HG02763 (cell line): ENCODE results near the gene C16orf92.

Source experiments
- ATAC-seq: cut with Tn5 transposase; IDR thresholded peaks from one replicate; pipeline ENCODE4 v1.9.1; 2021; ENCODE audit warnings: mild to moderate bottlenecking, moderate library complexity; ENCODE audit not compliant: unreplicated experiment

C16orf92 gene

DNA sequence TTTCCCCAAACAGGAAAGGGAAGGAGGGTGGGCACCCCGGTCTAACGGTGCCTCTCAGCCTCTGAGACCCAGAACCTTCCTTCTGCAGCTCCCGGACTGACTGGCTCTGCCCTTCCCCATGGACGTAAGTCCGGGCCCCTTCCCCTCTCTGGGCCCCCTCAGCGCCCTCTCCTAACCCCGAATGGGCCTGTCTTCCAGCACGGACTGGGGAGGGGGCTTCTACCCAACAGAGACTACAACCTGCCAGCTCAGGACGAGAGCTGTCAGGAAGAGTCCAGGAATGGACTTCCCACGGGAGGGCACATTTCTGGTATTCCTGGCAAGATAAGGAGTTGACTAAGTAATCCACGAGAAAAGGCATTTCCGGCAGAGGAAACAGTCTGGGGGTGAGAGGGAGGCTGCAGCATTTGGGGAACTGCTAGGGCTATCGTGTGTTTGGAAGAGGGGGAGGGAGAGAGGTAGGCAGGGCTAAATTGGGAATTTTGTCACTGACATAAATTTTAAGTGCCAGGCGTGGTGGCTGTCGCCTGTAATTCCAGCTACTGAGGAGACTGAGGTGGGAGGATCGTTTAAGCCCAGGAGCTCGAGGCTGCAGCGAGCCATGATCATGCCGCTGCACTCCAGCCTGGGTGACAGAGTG lies 30.5 kb downstream of the C16orf92 start:
- ATAC-seq = no peak

DNA sequence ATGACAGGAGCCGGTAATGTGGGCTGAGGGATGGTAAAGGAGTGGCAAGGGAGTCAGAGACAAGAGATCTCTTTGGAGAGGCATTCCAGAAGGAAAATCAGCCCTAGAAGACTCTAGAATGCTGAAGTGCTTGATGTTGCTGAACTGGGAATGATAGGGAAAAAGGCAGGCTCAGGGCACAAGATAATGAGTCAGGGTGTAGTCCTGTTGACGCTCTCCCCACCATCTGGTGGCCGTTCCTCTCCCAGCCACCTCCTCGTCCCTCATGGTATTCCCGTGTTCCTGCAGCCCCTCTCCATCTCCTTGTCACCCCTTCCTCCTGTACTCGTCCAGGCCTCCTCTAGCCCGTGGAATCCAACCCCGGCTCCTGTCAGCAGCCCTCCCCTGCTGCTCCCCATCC lies 31.5 kb downstream of the C16orf92 start:
- ATAC-seq = no peak

DNA sequence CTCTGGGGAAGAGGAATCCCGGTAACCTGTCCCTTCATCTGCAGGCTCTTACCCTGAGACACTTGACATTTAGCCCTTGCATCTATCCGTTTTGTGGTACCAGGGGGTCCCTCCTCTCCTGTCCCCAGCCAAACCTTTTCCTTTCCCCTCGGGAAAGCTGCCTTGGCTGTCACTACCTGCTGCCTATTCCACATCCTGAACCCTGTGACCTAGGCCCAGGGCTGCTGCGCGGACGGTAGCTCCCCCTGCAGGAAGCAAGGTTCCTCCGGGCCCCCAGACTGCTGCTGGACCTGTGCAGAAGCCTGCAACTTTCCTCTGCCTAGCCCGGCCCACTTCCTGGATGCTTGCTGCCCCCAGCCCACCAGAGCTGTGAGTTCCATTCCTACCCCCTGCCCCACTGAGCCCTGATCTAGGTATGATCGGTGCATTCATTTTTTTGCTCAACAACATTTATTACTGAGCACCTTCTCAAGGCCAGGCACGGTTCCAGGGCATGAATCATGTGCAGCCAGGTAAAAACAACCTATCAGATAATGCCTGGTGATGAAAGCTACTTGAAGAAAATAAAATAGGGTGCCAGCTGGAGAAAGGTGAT lies 32.1 kb downstream of the C16orf92 start:
- ATAC-seq = no peak

DNA sequence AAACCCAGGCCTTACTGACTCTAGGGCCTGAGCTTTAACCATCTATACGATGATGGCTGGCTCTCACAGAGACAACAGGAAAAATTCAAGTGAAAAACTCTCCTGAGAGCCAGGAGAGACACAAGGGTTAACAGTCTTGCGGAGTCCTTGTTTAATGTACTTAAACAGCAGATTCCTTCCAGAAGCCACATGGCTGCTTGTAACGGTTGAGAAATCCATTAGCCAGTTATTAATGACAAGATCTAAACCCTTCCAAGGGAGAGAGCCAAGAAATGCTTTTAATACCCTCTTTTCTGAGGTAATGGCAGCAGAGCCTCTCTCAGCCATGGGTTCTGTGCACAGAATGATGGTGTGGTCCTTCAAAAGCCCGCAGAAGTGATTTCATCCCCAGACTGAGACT lies 37.3 kb downstream of the C16orf92 start:
- ATAC-seq = no peak

DNA sequence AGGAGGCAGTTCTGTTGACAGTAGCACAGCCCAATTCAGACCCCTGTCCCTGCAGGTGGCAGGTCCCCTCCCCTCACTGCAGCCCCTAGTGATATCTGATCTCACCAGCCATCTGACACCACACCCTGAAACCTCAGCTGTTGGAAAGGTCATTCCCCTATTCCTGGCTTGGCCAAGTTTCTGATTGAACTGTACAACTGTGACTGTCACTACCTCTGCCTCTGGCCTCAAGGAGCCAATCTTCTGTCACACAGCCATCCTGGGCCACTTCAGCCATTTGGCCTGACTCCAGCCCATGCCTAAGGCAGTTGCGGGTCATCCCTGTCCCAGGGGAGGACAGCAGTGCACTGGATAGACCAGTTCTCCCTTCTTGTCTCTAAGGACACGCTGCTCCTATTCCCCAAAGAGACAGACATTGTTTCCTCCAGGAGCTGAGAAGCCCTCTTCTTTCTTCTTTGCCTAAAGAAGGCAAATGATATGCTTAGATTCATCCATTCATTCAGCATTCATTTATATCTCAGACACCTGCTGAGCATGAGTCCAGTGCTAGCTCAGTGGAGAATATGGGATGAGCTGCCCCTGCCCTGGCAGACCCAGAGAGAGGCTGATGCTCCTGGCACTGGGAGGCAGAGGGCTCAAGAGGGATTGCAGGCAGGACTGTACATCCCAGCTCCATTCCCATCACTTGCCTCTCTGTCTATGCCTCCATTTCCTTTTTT lies 38.0 kb downstream of the C16orf92 start:
- no peak for ATAC-seq

DNA sequence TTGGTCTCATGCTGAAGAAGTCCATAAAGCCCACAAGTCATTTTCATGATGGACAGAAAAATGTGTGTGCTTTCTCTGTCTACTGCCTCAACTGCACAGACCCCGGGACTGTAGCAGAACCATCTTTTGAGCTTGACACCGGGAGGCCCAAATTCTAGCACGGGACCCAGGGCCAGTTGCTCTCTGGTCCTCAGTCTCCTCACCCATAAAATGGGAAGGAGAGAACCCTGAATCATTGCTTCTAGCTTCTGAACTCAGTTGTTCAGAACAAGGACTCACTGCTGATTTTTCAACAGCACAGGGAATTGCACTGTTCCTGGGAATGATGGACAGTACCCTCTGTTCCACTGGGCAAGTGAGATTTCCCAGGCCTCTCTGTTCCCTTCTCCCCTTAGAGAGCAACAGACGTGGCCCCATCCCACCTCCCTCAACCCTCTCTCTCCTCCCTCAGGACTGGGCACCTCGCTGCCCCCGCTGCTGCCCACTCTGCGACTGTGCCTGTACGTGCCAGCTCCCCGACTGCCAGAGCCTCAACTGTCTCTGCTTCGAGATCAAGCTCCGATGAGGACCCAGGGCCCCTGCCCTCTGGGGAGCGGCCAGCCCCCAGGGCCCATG lies 40.4 kb downstream of the C16orf92 start:
- no peak for ATAC-seq

DNA sequence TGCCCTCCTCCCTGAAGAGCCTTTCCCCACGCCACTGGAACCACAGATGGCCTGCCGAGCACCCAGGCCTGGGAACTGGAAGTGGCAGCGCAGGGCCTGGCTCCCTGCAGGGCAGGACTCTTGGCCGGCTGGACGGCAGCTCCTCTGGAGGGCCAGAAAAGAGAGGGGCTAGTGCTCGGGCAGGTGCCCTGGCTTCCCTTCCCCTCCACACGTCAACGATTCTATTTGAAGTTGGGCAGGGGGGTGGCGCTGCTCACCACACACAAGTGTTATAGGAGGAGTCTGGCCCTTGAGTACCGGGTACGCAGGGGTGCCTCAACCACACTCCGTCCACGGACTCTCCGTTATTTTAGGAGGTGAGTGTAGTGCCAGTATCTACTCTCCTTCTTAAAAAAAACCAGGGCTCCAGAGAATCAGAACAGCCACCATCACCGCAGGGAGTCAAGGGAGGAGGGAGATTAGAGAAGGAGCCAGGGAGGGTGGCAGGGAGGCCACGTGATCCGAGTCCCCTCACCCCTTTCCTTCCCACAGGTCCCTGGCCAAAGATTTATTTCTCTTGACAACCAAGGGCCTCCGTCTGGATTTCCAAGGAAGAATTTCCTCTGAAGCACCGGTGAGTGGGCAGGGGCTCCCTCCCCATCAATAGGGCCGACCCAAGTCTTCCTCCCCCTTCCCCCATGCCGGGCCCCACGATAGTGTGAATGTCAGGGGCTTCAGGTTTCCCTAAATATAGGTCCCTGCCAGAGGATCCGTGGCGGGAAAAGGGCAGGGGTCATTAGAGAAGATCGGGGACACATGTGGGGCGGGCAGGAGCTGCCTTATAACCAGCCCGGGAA lies 41.1 kb downstream of the C16orf92 start:
- no peak for ATAC-seq

DNA sequence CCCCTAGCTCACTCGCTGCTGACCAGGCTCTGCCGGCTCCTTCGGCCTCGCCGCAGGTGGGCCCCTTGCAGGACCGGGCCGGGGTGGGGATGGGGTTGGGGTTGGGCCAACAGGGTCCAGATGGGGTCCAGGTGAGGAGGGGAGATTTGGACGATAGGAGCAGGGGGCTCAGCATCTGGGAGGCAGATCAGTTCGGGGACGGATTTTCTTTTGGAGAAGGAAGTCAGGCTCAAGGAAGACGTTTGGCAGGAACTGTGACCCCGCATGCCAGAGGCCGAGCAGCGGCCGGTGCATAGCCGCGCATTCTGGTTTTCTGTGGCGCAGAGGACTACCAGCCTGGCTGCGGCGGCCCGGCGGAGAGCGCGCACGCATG lies 41.7 kb downstream of the C16orf92 start:
- ATAC-seq = no peak

DNA sequence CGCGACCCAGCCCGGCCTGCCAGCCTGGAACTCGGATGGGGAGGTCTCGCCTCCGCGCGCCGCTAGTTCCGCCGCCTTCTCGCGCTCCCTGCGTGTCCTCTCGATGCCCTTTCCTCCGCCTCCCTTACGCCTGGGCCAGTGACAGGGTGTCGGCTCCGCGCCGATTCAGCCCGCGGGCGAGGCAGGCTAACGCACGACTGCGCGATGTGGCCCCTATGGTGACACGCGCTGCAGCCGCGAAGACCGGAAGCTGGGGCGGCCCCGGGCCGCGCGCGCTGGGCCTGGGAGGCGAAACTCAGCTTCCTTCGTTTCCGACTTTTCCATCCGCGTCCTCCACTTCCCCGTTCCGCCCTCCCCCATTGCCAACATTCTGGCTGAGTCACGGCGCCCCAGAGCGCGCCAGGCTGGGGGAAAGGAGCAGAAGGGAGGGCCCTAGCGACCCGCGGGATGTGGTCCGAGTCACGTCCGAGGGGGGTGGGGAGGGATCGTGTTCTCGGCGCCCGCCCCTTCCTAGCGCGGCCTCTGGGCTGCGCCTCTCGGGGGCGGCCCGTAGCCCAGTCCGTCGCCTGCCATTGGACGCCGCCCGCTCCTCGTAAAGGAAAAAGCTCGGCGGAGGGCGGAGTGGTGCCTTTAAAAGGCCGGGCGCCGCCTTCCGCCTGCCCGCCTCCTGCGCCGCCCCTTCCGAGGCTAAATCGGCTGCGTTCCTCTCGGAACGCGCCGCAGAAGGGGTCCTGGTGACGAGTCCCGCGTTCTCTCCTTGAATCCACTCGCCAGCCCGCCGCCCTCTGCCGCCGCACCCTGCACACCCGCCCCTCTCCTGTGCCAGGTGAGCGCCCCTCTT lies 42.3 kb downstream of the C16orf92 start, which contains the start of gene ALDOA:
ALDOA (plus strand) TSS at position 659 of the 841 bp plus-strand sequence. CDS start 1,138 bp downstream, outside the sequence.
- ATAC-seq = peak; percentile 76

DNA sequence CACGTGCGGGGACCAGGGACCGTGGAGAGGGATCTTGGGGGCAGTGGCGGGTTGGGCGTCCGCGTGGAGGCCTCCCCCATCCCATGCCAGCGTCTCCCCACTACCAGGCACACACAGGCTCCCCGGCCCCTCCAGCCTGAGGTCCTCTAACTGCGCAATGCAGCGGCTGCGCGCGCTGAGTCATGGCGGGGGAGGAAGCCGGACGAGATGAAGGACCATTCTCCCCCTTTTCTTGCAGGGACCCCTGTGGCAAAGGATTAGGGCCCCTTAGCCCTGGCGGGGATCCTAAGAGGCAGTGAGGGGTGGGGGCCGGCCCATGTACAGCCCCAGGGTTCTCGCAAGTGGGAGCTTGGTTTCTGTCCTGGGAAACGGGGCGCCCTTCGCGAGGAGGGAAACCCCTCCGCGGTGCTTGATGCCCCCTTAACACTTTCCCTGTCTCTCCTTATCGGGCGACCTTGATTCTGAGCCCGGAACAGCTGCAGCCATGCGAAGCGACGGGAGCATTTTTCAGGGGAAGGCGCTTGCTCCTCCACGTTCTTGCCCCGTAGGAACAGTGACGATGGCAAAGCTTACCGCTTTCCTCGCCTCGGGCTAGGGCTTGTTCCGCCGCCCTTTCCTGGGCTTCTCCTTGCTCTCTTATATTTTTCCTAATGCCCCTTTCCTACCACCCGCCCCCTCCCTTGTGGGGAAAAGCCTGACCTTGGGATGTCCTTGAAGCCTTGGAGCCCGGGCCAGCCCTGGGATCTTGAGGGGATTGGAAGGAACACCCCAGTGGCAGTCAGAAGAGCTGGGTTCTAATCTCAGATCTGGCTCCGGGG lies 43.2 kb downstream of the C16orf92 start:
- no peak for ATAC-seq

DNA sequence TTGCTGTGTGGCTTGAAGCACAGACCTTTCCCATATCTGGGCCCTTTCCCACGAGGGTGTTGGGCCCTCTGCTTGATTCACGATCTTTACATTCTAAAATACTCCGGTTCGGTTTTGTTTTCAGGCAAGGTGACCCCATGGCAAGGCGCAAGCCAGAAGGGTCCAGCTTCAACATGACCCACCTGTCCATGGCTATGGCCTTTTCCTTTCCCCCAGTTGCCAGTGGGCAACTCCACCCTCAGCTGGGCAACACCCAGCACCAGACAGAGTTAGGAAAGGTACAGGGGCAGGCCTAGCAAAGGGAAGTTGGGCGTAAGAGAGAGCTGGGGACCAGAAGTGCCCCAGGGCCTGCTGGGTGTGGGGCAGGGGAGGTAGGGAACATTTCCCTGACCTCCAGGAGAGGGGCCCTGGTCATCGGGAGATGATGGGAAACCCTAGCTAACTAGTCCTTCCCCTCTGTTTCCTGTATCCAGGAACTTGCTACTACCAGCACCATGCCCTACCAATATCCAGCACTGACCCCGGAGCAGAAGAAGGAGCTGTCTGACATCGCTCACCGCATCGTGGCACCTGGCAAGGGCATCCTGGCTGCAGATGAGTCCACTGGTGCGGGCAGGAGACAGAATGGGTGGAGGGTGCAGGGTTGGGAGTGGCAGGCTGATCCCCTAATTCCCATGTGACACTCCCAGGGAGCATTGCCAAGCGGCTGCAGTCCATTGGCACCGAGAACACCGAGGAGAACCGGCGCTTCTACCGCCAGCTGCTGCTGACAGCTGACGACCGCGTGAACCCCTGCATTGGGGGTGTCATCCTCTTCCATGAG lies 44.0 kb downstream of the C16orf92 start:
- ATAC-seq = no peak

DNA sequence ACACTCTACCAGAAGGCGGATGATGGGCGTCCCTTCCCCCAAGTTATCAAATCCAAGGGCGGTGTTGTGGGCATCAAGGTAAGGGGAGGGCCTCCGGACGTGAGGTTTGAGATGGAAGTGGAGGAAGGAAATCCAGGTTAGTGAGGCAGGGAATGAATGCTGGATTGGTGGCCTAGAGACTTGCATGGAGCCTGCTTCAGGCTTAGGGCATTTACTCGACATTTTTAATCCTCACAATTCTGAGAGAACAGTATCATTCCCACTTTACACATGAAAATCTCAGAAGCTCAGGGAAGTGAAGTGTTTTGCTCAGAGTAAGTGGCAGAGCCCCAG lies 44.6 kb downstream of the C16orf92 start:
- no peak for ATAC-seq

DNA sequence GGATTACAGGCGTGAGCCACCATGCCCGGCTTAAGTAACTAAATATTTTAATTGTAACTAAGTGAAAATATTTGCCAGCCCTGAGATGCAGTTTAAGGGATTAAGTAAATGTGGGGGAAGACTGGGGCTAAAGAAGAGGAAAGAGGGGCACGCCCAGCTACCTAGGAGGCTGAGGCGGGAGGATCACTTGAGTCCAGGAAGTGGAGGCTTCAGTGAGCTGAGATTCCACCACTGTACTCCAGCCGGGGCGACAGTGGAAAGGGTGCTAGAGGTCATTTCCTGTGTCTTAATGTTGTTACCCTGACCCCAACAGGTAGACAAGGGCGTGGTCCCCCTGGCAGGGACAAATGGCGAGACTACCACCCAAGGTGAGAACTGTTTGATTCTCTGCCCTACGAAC lies 45.3 kb downstream of the C16orf92 start:
- no peak for ATAC-seq

DNA sequence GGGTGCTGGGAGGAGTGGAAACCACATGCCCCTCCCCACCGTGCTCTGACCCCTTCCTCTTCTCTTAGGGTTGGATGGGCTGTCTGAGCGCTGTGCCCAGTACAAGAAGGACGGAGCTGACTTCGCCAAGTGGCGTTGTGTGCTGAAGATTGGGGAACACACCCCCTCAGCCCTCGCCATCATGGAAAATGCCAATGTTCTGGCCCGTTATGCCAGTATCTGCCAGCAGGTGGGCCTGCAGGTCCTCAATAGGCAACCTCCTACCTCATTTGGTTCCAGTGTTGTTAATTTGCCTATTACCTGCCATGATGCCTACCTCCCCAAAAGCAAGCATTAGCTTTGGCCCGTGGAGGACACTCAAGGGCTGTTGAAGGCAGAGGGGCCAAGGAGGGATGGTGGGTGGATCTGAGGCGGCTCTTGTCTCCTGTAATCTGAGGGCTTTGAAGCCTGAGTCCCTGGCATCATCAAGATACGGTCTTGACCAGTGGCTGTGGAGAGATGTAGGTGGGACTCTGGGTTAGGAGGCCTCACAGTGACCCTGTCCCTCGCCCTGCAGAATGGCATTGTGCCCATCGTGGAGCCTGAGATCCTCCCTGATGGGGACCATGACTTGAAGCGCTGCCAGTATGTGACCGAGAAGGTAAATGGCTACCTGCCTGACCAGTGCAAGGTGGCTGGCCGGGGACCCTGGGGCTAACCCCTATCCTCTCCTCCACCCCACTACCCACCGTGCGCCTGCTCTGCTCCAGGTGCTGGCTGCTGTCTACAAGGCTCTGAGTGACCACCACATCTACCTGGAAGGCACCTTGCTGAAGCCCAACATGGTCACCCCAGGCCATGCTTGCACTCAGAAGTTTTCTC lies 46.0 kb downstream of the C16orf92 start:
- ATAC-seq = no peak

DNA sequence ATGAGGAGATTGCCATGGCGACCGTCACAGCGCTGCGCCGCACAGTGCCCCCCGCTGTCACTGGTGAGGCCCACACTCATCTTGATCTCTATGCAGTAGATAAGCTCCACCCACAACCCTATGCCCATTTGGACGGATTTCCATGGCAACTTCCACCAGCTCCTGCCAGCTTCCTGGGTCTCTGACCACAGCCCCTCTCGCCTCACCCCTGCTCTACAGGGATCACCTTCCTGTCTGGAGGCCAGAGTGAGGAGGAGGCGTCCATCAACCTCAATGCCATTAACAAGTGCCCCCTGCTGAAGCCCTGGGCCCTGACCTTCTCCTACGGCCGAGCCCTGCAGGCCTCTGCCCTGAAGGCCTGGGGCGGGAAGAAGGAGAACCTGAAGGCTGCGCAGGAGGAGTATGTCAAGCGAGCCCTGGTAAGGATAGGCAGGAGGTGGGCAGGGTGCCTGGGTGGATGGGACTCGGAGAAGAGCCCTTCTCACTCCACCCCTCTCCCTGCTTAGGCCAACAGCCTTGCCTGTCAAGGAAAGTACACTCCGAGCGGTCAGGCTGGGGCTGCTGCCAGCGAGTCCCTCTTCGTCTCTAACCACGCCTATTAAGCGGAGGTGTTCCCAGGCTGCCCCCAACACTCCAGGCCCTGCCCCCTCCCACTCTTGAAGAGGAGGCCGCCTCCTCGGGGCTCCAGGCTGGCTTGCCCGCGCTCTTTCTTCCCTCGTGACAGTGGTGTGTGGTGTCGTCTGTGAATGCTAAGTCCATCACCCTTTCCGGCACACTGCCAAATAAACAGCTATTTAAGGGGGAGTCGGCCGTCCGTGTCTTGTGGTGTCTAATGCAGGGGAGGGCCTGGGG lies 46.8 kb downstream of the C16orf92 start:
- no peak for ATAC-seq

DNA sequence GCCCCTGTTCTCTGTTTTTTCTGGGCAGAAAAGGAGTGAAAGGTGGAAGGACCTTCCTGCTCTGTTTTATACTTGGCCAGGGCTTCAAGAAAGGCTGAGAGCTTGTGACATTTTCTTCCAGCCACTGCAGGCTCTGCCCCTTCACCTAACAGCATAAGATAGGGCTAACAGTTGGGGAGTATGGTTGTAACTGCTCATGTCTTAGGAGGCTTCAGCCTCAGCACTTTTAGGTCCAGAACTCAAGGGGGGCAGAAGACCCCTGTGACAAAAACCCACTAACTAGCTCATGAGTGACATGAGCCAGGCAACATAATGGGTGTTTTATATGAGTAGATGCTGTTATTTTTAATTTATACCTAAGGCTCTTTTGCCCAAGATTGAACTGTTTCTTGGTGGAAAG lies 47.5 kb downstream of the C16orf92 start:
- ATAC-seq = no peak
